ENCODE measurements around the gene GSTM3.
A peak's percentile ranks its signal among the peaks of the same experiment; 100 is the strongest.
"Not testable (repeated sequence)": the region's sequence is repeated elsewhere in the genome, so short reads cannot be mapped to it uniquely, and the experiment has no call there.

GSTM3 gene

DNA sequence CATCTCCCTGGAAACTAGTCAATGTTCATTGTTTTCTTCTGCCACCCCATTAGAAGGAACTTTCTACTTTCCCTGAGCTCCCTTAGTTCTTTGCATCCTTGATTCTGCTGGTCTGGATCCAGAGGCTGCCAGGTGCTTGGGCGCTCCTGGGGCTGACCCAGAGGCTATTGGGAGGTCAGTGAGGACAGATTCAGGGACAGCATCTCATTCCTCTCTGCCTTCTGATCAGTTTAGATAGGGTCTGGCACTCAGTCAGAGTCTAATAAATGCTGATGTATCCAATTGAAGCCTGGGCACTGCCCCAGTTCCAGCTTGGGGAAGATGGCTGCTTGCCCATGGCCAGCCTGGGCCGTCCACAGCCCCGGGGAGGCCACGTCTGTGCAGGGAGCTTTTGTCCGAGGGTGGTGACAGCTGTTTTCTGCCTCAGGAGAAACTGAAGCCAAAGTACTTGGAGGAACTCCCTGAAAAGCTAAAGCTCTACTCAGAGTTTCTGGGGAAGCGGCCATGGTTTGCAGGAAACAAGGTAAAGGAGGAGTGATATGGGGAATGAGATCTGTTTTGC, 50.9 kb downstream of the GSTM3 start:
- Histone ChIP-seq H4K20me1 (ENCODE audit: low read depth, low read length) (no peaks in the 10 kb centered on the region), H3K36me3 (ENCODE audit: low read length) (no peaks in the 10 kb centered on the region), H3F3A (ENCODE audit: insufficient read depth) (no peaks in the 10 kb centered on the region), H3K4me3 (ENCODE audit: insufficient read depth, low read length, poor library complexity, severe bottlenecking) (no peak overlapping the region), H3K4me2 (ENCODE audit: low read depth, low read length, poor library complexity, severe bottlenecking) (no peak overlapping the region), H2AFZ (ENCODE audit: low read depth, low read length, severe bottlenecking) (no peak overlapping the region), H3K27me3 (ENCODE audit: low read length) (no peaks in the 10 kb centered on the region), H3K9me2 (replicated peaks; ENCODE audit: insufficient read depth, low read length) (no peaks in the 10 kb centered on the region), H3K9ac (ENCODE audit: low read length) (no peak overlapping the region), H3K79me2 (ENCODE audit: insufficient read depth, low read length) (no peaks in the 10 kb centered on the region), H3K27ac (ENCODE audit: low read depth, low read length) (no peak overlapping the region), H3K9me3 (ENCODE audit: insufficient read depth, low read length) (no peaks in the 10 kb centered on the region)
- TF ChIP-seq, protein P1, sequence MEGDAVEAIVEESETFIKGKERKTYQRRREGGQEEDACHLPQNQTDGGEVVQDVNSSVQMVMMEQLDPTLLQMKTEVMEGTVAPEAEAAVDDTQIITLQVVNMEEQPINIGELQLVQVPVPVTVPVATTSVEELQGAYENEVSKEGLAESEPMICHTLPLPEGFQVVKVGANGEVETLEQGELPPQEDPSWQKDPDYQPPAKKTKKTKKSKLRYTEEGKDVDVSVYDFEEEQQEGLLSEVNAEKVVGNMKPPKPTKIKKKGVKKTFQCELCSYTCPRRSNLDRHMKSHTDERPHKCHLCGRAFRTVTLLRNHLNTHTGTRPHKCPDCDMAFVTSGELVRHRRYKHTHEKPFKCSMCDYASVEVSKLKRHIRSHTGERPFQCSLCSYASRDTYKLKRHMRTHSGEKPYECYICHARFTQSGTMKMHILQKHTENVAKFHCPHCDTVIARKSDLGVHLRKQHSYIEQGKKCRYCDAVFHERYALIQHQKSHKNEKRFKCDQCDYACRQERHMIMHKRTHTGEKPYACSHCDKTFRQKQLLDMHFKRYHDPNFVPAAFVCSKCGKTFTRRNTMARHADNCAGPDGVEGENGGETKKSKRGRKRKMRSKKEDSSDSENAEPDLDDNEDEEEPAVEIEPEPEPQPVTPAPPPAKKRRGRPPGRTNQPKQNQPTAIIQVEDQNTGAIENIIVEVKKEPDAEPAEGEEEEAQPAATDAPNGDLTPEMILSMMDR (IDR thresholded peaks at IDR 0.05; ENCODE audit: insufficient read depth, low read length, poor library complexity, severe bottlenecking) = no peak
- no peak for TF ChIP-seq EZH2phosphoT487 (conservative IDR thresholded peaks at IDR 0.05; ENCODE audit: low read length)

DNA sequence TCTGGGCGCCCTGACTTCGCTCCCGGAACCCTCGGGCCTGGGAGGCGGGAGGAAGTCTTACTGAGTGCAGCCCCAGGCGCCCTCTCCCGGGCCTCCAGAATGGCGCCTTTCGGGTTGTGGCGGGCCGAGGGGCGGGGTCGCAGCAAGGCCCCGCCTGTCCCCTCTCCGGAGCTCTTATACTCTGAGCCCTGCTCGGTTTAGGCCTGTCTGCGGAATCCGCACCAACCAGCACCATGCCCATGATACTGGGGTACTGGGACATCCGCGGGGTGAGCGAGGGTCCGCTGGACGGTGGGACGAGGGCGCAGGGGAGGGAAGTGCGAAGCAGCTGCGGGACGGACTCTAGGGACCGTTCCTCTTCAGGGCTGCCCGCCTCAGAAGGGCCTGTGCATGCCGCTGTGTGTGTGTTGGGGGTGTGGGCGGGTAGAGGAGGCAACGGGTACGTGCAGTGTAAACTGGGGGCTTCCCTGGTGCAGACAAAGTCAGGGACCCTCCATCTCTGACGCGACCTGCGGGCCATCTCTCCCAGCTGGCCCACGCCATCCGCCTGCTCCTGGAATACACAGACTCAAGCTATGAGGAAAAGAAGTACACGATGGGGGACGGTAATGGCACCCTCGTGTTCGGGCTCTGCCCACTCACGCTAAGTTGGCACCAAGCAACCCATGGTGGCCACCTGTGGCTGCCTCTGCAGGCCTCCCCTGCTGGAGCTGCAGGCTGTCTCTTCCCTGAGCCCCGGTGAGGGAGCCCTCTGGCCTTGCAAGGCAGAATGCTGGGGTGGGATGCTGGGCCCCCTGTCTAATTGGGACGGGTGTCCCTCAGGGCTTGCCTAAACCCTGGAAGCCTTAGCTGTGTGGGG, 53.0 kb downstream of the GSTM3 start, which contains the start of gene GSTM1:
Gene GSTM1, plus strand, starts transcription at position 177 of the 859 bp plus-strand sequence. Its CDS starts 57 bp downstream, at position 234.
- TF ChIP-seq EZH2phosphoT487 (conservative IDR thresholded peaks at IDR 0.05; ENCODE audit: low read length) = no peak
- TF ChIP-seq, protein P1 (IDR thresholded peaks at IDR 0.05; ENCODE audit: insufficient read depth, low read length, poor library complexity, severe bottlenecking) = no peak
- peak within 1 kb of the TSS; percentile 79 for H2AFZ ChIP-seq (ENCODE audit: low read depth, low read length, severe bottlenecking)
- no peak within 1 kb of the TSS for H3K27ac ChIP-seq (ENCODE audit: low read depth, low read length)
- no peaks in the 10 kb centered on the region for H3K9me2 ChIP-seq (replicated peaks; ENCODE audit: insufficient read depth, low read length)
- no peaks in the 10 kb centered on the region for H3K36me3 ChIP-seq (ENCODE audit: low read length)
- peak within 1 kb of the TSS; percentile 45 for H3K9ac ChIP-seq (ENCODE audit: low read length)
- peak within 1 kb of the TSS; percentile 43 for H3K4me3 ChIP-seq (ENCODE audit: insufficient read depth, low read length, poor library complexity, severe bottlenecking)
- H3K9me3 ChIP-seq (ENCODE audit: insufficient read depth, low read length) = no peaks in the 10 kb centered on the region
- no peaks in the 10 kb centered on the region for H3F3A ChIP-seq (ENCODE audit: insufficient read depth)
- peak within 1 kb of the TSS; percentile 55 for H3K4me2 ChIP-seq (ENCODE audit: low read depth, low read length, poor library complexity, severe bottlenecking)
- no peaks in the 10 kb centered on the region for H3K27me3 ChIP-seq (ENCODE audit: low read length)
- H4K20me1 ChIP-seq (ENCODE audit: low read depth, low read length) = no peaks in the 10 kb centered on the region
- no peaks in the 10 kb centered on the region for H3K79me2 ChIP-seq (ENCODE audit: insufficient read depth, low read length)

DNA sequence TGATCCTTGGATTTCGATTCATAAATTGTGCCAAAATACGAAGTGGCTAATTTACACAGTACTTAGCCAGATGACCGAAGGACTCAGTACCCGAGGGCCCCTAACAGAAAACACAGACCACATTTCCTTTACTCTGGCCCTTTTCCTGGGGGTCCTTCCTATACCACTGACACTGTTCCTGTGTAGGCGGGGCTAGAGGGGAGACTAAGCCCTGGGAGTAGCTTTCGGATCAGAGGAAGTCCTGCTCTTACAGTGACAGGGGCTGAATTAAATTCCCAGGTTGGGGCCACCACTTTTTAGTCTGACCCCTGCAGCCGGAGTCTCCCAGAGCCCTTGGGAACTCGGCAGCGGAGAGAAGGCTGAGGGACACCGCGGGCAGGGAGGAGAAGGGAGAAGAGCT, 53.7 kb downstream of the GSTM3 start:
- peak overlapping the region; percentile 45 for H3K9ac ChIP-seq (ENCODE audit: low read length)
- not testable (repeated sequence) for H3K9me3 ChIP-seq (ENCODE audit: insufficient read depth, low read length); H3K36me3 ChIP-seq (ENCODE audit: low read length); H3K27ac ChIP-seq (ENCODE audit: low read depth, low read length); H4K20me1 ChIP-seq (ENCODE audit: low read depth, low read length); H3K9me2 ChIP-seq (replicated peaks; ENCODE audit: insufficient read depth, low read length); H3K79me2 ChIP-seq (ENCODE audit: insufficient read depth, low read length); H3F3A ChIP-seq (ENCODE audit: insufficient read depth); H3K27me3 ChIP-seq (ENCODE audit: low read length)
- H3K4me2 ChIP-seq (ENCODE audit: low read depth, low read length, poor library complexity, severe bottlenecking) = peak overlapping the region; percentile 55
- peak overlapping the region; percentile 79 for H2AFZ ChIP-seq (ENCODE audit: low read depth, low read length, severe bottlenecking)
- peak overlapping the region; percentile 43 for H3K4me3 ChIP-seq (ENCODE audit: insufficient read depth, low read length, poor library complexity, severe bottlenecking)

DNA sequence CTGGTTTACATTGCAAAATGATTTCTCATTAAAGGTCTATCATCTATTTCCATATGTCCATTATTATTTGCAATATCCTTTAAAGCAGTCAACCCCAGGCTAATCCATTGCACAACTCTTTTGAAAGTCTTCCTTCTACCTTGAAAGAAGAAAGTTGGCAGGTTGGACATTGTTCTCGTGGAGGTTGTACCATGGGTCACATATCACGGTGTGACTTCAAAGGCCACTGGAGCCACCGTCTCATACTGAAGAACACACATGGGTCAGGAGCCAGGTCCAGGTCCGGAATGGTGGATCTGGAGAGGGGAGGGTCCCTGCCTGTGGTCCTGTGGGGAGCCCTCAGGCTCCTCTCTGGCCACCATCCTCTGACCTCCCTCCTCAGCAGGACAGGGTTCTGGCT, 54.9 kb downstream of the GSTM3 start:
- H4K20me1 ChIP-seq (ENCODE audit: low read depth, low read length); H3K4me2 ChIP-seq (ENCODE audit: low read depth, low read length, poor library complexity, severe bottlenecking); H3K36me3 ChIP-seq (ENCODE audit: low read length); H3K9me3 ChIP-seq (ENCODE audit: insufficient read depth, low read length); H3F3A ChIP-seq (ENCODE audit: insufficient read depth); H3K4me3 ChIP-seq (ENCODE audit: insufficient read depth, low read length, poor library complexity, severe bottlenecking); H2AFZ ChIP-seq (ENCODE audit: low read depth, low read length, severe bottlenecking); H3K9ac ChIP-seq (ENCODE audit: low read length); H3K27me3 ChIP-seq (ENCODE audit: low read length); H3K9me2 ChIP-seq (replicated peaks; ENCODE audit: insufficient read depth, low read length); H3K27ac ChIP-seq (ENCODE audit: low read depth, low read length); H3K79me2 ChIP-seq (ENCODE audit: insufficient read depth, low read length): not testable (repeated sequence)

DNA sequence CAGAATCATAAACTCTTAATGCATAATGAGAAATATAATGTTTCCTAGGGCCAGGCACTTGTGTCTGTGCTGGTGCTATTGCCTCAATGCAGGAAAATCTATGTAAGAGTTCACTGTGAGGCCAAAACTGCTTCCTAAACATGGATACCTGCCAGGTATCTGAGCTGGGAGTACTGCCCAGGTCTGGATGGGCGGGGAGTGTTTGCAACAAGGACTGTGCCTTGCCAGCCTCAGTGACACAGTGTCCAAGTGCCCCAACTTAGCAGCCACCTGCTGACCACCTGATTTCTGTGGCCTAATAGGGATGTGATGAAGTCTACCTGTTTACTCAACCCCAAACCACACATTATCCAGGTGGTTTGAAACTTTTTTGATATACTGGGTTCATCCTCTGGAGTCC, 55.4 kb downstream of the GSTM3 start:
- not testable (repeated sequence) for H3K4me2 ChIP-seq (ENCODE audit: low read depth, low read length, poor library complexity, severe bottlenecking); H2AFZ ChIP-seq (ENCODE audit: low read depth, low read length, severe bottlenecking); H4K20me1 ChIP-seq (ENCODE audit: low read depth, low read length); H3K36me3 ChIP-seq (ENCODE audit: low read length); H3K4me3 ChIP-seq (ENCODE audit: insufficient read depth, low read length, poor library complexity, severe bottlenecking); H3F3A ChIP-seq (ENCODE audit: insufficient read depth); H3K79me2 ChIP-seq (ENCODE audit: insufficient read depth, low read length); H3K27me3 ChIP-seq (ENCODE audit: low read length); H3K9ac ChIP-seq (ENCODE audit: low read length); H3K9me2 ChIP-seq (replicated peaks; ENCODE audit: insufficient read depth, low read length); H3K27ac ChIP-seq (ENCODE audit: low read depth, low read length); H3K9me3 ChIP-seq (ENCODE audit: insufficient read depth, low read length)

DNA sequence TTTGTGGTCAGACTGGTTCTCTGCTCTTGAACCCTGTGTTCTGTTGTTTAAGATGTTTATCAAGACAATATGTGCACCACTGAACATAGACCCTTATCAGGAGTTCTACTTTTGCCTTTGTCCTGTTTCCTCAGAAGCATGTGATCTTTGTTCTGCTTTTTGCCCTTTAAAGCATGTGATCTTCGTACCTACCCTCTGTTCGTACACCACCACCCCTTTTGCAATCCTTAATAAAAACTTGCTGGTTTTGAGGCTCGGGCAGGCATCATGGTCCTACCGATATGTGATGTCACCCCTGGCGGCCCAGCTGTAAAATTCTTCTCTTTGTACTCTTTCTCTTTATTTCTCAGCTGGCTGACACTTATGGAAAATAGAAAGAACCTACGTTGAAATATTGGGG, 56.1 kb downstream of the GSTM3 start:
- not testable (repeated sequence) for H3K4me3 ChIP-seq (ENCODE audit: insufficient read depth, low read length, poor library complexity, severe bottlenecking); H4K20me1 ChIP-seq (ENCODE audit: low read depth, low read length)

More for the DNA sequence above, 56.1 kb downstream of the GSTM3 start:
- not testable (repeated sequence) for H3K27ac ChIP-seq (ENCODE audit: low read depth, low read length); H3K4me2 ChIP-seq (ENCODE audit: low read depth, low read length, poor library complexity, severe bottlenecking); H3K9me3 ChIP-seq (ENCODE audit: insufficient read depth, low read length); H3K9ac ChIP-seq (ENCODE audit: low read length); H3K79me2 ChIP-seq (ENCODE audit: insufficient read depth, low read length); H3K9me2 ChIP-seq (replicated peaks; ENCODE audit: insufficient read depth, low read length); H3K36me3 ChIP-seq (ENCODE audit: low read length); H2AFZ ChIP-seq (ENCODE audit: low read depth, low read length, severe bottlenecking); H3F3A ChIP-seq (ENCODE audit: insufficient read depth); H3K27me3 ChIP-seq (ENCODE audit: low read length)

Data from SU-DHL-6 (cell line).